ENCODE measurements around the gene PBX4.

Gene PBX4

DNA sequence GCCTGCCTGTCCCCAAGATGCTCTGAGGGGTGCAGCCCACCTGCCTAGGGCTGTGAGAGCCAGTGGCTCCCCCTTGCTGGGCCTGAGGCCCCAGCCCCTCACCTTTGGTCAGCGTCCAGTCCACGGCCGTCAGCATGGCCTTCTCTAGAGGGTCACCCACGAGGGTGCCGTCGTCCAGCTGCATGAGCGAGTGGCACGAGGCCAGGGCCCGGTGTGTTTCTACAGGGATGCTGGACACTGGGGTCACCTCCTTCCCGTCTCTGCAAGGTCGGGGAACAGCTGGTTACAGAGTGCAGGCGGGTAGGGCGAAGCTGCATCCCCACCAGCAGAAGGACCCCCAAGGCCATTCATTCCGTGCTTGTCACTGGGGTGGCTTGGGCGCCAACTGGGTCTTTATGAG is 36.0 kb upstream of the PBX4 start:
- H3K4me3 ChIP-seq (replicated peaks; ENCODE audit: low read depth, low read length), result no peak overlapping the region
- TF ChIP-seq, protein P1, sequence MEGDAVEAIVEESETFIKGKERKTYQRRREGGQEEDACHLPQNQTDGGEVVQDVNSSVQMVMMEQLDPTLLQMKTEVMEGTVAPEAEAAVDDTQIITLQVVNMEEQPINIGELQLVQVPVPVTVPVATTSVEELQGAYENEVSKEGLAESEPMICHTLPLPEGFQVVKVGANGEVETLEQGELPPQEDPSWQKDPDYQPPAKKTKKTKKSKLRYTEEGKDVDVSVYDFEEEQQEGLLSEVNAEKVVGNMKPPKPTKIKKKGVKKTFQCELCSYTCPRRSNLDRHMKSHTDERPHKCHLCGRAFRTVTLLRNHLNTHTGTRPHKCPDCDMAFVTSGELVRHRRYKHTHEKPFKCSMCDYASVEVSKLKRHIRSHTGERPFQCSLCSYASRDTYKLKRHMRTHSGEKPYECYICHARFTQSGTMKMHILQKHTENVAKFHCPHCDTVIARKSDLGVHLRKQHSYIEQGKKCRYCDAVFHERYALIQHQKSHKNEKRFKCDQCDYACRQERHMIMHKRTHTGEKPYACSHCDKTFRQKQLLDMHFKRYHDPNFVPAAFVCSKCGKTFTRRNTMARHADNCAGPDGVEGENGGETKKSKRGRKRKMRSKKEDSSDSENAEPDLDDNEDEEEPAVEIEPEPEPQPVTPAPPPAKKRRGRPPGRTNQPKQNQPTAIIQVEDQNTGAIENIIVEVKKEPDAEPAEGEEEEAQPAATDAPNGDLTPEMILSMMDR (IDR thresholded peaks at IDR 0.05; ENCODE audit: low read depth, low read length, missing control alignments), result no peak
- no peak for DNase-seq (ENCODE audit: extremely low read depth, low read depth)

DNA sequence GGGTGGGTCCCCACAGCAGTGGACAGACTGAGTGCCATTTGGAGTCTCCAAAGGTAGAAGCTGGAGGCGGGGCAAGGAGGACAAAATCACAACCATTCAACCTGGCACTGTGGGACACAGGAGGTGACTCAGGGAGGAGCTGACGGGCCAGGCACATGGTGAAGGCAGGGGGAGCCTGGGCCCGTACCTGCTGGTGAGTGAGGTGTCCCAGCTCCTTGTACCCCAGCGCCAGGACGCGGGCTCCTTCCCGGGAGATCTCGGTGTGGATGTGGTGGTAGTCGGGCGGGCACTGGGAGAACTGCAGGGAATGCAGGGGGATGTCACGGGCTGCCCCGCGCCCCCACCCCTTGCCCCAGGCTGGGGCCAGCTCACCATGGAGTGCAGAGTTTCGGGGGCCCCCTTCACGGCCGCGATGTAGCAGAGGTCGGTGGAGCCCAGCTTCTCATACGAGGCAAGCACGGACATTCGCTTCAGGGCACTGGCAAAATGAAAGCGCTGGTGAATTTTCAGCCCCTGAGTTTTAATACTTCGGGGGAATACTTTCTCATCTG is 35.2 kb upstream of the PBX4 start:
- no peak overlapping the region for H3K4me3 ChIP-seq (replicated peaks; ENCODE audit: low read depth, low read length)
- no peak for DNase-seq (ENCODE audit: extremely low read depth, low read depth)
- TF ChIP-seq, protein P1 (IDR thresholded peaks at IDR 0.05; ENCODE audit: low read depth, low read length, missing control alignments), result no peak

DNA sequence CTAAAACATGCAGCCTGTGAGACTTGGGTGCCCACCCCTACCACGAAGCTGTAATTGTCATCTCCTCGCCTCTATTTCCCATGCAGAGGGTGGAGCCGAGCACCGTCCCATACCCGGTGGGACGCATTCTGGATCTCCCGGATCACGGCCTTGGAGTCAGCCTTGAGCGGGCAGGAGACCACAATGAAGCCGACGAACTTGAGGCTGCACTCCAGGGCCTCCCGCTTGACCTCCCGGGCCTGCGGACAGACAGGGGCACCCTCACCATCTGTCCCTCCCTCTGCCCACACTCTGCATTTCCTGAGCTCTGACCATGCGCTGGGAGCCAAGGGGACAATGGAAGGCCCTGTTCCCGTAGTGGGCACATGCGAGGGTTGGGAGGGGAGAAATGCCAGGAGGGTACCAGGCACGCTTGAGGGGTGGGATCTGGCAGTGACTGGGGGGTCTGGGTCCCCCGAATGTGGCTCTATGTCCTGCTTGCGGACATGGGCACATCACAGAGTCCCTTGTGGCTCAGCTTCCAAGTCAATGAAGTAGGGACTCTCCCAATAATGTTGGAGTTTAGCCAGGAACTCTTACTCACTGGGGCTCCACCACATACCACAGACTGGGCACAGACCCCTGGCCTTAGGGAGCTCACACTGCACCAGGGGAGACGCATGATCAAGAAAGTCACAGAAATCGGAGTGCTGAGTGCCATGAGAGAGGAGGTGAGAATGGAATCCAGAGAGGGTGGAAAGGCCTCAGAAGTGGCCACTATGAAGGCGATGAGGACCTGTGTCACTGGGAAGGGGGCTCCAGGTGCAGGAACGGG is 34.2 kb upstream of the PBX4 start:
- H3K4me3 ChIP-seq (replicated peaks; ENCODE audit: low read depth, low read length), result no peak overlapping the region
- TF ChIP-seq, protein P1 (IDR thresholded peaks at IDR 0.05; ENCODE audit: low read depth, low read length, missing control alignments), result no peak
- DNase-seq (ENCODE audit: extremely low read depth, low read depth), result no peak

DNA sequence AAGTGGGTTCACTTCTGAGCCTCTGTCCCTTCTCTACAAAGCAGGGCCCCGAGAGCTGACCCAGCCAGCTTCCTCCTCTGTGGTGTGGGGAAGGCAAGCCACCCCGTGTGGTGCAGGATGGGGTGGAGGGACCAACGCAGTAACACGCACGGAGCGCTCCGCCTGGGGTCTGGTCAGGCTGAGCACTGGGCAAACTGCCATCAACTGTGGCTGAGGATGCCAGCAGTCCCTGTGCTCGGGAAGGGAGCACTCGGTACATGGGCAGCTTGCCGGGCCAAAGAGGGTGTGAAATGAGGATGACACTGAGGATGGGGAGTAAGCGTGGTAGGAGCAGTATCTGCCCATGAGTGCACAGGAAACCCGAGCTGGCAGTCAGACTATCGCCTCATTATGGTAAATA is 32.6 kb upstream of the PBX4 start:
- no peak overlapping the region for H3K4me3 ChIP-seq (replicated peaks; ENCODE audit: low read depth, low read length)
- TF ChIP-seq, protein P1 (IDR thresholded peaks at IDR 0.05; ENCODE audit: low read depth, low read length, missing control alignments), result no peak

DNA sequence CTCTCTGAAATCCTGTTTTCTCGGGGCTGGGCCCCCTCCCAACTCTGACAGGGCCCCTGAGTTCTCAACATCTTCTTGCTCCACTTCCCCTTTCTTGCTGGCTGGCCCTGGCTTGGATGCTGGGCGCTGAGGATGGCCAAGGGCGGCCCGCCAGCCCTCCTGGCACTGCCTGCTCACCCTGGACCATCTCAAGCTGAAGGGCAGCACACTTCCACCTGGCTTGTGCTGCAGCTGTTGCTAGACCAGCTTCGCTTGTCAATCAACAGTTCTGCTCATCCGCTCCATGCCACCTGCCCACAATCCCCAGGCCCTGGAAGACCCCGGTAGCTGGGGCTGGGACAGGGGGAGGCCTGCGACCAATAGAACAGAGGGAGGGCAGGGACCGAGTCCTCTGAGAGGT is 31.8 kb upstream of the PBX4 start:
- DNase-seq (ENCODE audit: extremely low read depth, low read depth), result no peak
- TF ChIP-seq, protein P1 (IDR thresholded peaks at IDR 0.05; ENCODE audit: low read depth, low read length, missing control alignments), result no peak

More for the DNA sequence above, 32.6 kb upstream of the PBX4 start:
- no peak for DNase-seq (ENCODE audit: extremely low read depth, low read depth)

GRCh38 chr19:19649580-19649995 is 31.1 kb upstream of the PBX4 start:
- H3K4me3 ChIP-seq (replicated peaks; ENCODE audit: low read depth, low read length), result no peak overlapping the region
- TF ChIP-seq, protein P1 (IDR thresholded peaks at IDR 0.05; ENCODE audit: low read depth, low read length, missing control alignments), result no peak
- no peak for DNase-seq (ENCODE audit: extremely low read depth, low read depth)

More for the DNA sequence above, 31.8 kb upstream of the PBX4 start:
- no peak overlapping the region for H3K4me3 ChIP-seq (replicated peaks; ENCODE audit: low read depth, low read length)
